AG08396 (cell line): Measurements from ENCODE around the gene KRTAP10-8.
"Not testable (repeated sequence)": the region's sequence is repeated elsewhere in the genome, so short reads cannot be mapped to it uniquely, and the experiment has no call there.

Source experiments
- DNase-seq: peaks from one replicate; pipeline ENCODE4 v3.0.0; 2012; ENCODE audit warnings: low spot score, mixed read lengths

The KRTAP10-8 gene

DNA sequence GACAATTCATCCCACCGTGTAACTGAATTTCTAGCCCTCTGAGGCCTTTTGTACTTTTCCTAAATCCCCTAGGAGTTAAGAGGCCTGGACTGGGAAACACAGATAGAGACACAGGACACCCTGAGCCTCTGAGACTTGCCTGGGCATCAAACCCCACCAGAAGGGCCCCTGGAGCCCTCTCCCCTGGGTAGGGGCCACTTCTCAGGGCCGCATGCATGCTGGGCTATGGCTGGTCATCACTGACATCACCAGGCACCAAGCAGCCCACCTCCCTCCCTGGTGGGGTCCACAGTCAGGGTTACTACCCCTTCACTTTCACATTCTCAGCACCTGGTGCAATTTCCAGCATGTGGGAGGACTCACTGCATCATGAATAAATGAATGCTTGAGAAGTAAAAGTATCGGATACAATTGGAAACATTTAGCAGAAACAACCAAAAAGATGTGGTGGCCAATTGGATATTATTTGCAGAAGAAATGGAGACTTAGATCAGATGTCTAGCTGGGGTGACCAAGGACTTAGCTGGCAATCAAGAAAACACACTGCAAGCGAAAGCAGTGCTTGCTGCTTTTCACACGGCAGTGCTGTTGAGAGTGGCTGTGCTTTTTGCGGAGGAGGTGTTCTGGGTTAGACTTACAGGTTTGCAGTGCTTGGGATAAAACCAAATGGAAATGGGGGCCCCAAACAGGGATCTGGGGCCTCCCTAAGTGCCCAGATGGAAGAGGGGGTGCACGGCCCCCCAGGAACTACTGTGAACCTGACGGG, 12.4 kb upstream of the KRTAP10-8 start:
- no peak for DNase-seq

DNA sequence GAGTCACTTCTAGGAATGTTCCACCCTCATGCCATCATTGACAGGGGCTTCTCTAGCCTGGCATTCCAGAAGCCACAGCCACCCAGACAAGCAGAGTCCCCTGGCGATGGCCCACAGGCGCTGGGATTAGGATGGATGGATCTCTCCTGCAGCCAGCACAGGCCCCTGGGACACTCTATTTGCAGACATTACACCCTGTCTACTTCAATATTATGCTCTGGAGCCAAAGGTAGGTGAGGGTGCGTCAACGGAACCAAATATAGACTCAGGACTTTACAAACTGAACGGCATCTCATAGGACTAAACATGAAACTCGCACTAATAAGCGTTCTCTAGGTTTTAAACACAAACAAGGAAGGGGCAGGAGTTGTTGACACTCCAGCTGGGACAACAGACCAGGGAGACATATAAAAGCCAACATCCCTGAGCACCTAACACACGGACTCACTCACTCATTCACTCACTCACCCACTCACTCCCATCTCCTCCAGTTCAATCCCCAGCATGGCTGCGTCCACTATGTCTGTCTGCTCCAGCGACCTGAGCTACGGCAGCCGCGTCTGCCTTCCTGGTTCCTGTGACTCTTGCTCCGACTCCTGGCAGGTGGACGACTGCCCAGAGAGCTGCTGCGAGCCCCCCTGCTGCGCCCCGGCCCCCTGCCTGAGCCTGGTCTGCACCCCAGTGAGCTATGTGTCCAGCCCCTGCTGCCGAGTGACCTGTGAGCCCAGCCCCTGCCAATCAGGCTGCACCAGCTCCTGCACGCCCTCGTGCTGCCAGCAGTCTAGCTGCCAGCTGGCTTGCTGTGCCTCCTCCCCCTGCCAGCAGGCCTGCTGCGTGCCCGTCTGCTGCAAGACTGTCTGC, 11.5 kb upstream of the KRTAP10-8 start, which contains the start of gene KRTAP10-7:
KRTAP10-7 (plus strand) TSS at position 480 of the 861 bp plus-strand sequence; CDS start at position 505, 25 bp downstream.
- DNase-seq: not testable (repeated sequence)

DNA sequence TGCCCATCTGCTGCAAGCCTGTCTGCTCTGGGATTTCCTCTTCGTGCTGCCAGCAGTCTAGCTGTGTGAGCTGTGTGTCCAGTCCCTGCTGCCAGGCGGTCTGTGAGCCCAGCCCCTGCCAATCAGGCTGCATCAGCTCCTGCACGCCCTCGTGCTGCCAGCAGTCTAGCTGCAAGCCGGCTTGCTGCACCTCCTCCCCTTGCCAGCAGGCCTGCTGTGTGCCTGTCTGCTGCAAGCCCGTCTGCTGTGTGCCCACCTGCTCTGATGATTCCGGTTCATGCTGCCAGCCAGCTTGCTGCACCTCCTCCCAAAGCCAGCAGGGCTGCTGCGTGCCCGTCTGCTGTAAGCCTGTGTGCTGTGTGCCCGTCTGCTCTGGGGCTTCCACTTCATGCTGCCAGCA, 10.8 kb upstream of the KRTAP10-8 start:
- DNase-seq: not testable (repeated sequence)

DNA sequence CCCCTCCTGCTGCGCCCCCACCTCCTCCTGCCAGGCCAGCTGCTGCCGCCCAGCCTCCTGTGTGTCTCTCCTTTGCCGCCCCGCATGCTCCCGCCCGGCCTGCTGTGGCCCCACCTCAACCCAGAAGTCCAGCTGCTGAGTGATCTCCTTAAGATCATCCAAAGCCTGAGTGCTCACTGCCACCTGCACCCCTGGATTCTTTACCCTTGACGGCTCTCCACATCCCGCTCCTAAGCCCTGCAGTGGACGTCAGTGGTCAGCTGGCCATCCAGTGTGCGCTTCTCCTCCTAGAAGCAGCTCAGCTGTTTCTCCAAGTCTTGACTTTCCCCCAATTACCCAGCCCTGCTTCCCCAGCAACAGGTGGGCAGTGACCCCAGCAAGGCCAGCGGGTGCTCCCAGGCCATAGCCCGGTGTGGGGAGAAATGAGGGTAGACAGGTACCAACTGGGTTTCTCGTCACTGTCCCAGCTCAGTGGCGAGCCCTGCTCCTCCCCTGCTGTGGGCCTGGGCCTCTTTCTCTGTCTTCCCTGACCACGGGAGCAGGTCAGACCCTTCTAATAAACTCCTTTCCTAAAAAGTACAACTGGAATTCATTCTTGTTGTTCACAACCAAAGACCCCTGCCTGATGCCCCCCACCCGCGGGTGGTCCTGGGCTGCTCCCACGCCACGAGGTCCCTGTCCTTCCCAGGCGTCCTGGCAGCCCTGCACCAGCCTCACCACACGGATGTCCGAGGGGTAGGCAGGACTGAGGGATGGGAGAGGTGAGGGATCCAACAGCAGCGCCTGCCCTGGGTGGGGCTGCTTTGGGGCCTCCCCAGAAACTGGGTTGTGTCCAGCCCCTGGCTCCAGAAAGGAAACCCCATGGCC, 10.1 kb upstream of the KRTAP10-8 start:
- no peak for DNase-seq

DNA sequence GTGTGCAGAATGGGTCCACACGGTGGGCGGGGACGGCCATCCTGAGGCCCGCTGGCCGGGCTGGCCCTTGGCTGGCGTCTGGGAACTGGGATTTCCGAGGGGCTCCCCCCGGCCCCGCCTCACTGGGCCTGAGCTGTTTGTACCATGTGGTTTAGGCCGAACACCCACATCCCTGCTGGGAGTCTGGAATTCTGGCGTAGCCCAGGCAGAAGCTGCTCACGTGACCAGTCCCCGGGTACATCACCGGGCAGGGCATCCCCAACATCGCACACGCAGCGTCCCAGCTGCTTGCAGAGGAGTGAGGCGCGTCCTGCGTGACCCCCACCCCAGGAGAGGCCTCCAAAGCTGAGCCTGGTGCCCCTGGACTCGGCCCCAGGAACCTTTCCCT, 9.4 kb upstream of the KRTAP10-8 start:
- DNase-seq: no peak

DNA sequence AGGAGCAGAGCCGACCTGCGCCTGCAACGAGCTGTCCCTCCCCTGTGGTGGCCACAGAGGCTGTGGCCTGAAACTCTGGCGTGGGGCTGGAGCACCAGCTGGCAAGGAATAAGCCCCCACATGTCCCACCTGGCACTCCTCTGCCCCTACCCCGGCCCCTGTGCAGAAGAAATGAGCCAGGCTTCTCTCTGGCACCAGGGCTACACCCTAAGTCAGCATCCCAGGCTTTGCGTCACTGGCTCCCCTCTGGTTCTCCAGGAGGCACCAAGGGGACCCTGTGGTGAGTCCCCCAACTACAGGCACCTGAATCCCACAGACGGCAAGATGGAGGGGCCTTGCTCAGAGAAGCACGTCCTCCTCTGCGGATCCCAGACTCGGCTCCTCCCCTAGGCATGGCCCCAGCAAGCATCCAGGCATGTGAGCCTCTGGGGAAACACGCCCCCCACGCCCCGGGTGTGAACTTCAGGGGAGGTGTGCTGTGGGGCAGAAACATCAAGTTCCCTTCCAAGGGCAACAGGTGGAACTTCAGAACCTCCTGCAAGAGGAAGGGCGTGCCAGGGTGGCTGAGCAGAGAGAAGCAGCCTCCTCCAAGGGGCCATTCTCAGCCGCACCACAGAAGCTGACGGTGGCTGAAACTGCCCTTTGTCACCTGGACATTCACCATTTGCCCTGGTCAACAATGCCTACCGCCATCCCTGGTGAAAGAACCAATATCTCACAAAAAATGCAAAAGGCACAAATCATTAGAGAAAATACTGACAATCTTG, 8.6 kb upstream of the KRTAP10-8 start:
- DNase-seq: no peak

DNA sequence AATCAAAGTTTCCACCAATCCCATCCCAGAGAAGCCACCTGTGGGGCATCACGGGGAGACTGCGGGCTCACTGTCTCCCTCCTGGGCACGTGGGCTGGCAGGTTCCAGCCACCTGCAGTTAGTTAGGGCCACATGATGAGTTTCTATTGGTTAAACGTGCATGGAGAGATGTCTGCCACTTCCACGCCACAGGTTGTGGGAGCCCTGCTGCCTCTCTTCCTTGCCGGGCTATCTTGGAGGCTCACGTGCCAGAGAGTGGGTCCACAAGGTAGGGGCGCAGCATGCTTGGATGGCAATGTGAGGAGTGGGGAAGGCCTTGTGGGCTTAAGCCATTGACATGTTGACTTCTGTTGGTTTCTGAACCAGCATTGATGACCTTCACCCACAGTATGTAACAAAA, 8.0 kb upstream of the KRTAP10-8 start:
- DNase-seq: no peak

DNA sequence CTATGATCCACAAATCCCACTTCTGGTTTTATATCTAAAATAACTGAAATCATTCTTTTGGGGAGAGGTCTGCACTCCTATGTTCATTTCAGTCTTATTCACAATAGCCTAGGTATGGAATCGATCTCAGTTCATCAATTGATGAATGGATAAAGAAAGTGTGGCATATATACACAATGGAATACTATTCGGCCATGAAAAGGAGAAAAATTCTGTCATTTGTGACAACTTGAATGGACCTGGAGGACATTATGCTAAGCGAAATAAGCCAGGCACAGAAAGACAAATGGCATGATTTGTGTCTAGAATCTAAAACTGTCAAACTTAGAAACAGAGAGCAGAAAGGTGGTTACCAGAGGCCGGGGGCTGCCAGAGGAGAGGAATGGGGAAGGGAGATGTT, 5.4 kb upstream of the KRTAP10-8 start:
- no peak for DNase-seq

DNA sequence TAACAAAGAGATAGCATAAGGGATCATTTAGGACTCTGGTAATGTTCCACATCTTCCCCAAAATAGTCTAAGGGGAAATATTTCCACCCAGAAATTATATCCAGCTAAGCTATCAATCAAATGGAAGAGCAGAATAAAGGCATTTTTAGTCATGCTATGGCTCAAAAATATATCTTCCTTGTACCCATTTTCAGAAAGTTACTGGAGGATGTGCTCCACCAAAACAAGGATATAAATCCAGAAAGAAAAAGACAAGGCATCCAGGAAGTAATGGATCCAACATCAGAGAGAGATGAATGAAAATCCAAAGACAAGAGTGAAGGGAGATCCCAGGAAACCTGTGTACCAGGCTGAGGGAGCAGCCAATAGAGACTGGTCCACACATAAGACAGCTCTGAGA, 2.7 kb upstream of the KRTAP10-8 start:
- DNase-seq: no peak

DNA sequence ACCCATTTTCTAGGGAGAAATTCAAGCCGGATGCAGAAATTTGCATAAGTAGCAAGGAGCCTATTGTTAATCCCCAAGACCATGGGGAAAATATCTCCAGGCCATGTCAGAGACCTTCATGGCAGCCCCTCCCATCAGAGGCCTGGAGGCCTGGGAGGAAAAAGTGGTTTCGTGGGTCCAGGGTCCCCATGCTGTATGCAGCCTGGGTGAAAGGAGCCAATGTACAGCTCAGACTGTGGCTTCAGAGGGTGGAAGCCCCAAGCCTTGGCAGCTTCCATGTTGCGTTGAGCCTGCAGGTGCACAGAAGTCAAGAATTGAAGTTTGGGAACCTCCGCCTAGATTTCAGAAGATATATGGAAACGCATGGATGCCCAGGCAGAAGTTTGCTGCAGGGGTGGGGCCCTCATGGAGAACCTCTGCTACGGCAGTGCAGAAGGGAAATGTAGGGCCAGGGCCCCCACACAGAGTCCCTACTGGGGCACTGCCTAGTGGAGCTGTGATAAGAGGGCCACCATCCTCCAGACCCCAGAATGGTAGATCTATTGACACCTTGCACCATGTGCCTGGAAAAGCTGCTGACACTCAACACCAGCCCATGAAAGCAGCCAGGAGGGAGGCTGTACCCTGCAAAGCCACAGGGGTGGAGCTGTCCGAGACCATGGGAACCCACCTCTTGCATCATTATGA, 1.6 kb upstream of the KRTAP10-8 start:
- DNase-seq: not testable (repeated sequence)

DNA sequence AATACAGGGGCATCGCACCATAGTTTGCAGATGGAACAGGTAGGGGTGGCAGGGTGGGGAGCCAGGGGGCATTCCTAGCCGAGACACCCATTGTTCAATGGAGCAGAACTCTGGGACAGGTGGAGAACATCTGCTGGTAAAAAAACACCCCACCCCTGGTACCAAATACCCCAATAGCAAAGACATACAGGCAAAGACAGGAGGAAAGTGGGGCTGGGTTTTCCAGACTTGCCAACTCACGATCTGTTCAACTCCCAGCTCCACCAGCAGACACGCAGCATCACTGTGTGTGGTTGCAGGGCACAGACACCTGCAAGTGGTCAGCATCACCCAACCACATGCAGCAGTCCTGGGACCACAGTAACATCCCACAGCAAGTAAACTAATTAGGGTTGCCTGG, 328 bp upstream of the KRTAP10-8 start:
- DNase-seq: no peak

DNA sequence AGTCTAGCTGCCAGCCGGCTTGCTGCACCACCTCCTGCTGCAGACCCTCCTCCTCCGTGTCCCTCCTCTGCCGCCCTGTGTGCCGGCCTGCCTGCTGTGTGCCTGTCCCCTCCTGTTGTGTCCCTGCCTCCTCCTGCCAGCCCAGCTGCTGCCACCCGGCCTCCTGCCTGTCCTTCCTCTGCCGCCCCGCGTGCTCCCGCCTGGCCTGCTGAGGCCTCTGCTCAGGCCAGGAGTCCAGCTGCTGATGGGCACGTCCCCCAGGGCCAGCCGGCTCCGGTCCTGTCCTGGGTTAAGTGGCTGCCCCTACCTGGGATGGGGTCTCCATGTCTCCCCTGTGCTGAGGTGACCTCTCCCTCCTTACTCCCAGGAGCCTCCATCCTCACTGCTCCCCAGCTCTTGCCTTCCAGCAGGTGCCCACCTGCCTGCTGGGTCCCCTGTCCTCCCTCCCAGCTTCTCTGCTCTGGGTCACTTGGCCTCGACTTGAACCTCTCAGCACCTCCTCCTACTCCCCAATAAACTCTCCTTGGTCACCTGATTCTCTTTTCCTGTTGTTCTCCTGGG, 870 bp downstream of the KRTAP10-8 start:
- no peak for DNase-seq

DNA sequence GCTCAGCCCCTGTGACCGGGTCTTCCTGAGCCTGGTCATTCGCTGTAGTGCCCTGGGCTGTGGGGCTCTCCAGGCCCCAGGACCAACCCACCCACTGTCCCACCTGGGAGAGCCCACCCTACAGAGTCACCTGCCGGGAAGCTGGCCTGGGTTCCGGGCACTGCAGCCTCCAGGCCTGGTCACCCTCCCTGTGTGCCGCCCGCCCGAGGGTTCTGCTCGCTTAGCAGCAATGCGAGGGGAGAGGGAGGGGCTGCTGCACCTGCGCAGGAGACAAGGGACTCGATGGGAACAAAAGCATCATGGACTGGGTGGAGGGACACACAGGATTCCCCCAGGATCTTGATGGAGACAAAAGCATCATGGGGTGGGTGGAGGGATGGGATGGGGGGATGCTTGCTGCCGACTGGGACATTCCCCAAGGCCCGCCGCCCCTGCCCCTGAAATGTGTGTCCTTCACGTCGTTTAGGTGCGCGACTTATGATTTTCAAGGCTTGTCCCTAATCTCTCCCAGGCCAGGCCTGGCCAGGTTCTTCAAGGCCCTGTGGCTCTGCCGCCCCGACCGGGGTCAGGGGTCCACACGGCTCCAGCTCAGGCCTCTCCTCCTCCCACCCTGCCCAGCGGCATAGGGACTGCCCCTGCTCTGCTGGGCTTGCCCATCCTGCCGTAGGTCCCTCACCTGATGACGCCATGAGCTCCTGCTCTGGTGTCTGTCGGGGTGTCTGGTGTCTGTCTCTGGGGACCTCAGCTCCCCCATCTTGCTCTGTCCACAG, 1.7 kb downstream of the KRTAP10-8 start:
- no peak for DNase-seq

DNA sequence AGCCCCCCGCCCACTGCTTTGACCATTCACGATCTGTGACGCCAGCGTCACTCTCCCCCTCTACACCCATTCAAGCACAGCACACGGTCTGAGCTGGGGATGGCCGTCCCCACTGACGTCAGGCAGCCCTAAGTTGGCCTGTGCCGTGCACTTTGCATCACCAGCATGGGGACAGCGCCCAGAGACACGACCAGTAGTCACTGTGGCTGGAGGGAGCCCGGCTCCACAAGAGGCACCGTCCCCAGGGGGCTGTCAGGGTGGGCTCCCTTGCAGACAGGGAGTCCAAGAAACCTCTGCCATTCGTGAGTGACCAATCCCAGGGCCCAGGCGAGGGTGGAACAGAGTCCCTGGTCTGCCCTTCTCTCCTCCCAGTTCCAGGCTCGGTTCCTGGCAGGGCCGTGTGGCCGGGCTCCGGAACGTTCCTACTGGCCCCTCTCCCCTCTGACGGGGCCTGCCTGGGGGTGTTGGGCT, 2.3 kb downstream of the KRTAP10-8 start:
- DNase-seq: no peak

DNA sequence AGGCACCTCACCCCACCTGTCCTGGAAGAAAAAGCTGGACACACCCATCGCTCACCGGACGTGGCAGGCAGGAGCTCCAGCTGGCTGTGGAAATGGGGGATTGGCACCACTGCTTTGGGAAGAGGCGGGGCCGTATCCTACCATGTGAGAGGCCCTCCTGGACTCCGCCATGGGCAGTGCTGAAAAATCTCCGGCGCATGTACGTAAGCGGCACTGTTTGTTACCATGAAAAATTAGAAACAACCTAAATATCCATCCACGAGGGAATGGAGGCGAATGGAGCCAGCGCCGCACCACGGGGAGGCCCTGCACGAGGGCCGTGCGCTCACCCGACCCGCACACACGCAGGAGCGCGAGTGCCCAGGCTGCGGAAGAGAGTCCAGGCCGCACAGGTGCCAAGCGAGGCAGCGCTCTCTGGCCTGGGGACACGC, 3.1 kb downstream of the KRTAP10-8 start:
- no peak for DNase-seq

DNA sequence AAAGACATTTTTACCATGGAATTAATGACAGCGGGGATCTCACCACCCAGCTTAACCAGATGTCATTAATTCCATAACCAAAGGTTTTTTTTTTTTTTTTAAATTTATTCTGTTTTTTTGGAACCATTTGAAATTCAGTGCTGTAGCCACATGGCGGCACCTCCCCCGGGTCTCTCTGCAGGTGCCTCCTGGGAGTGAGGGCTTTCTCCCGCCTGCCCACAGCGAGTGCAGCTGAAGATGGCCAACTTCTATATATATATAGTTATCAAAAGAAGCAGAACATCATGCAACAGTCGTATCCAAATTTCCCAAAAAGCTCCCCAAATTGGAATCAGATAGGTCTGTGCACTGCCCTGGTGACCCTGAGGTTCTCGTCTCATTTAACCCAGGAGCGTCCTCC, 3.6 kb downstream of the KRTAP10-8 start:
- DNase-seq: no peak

DNA sequence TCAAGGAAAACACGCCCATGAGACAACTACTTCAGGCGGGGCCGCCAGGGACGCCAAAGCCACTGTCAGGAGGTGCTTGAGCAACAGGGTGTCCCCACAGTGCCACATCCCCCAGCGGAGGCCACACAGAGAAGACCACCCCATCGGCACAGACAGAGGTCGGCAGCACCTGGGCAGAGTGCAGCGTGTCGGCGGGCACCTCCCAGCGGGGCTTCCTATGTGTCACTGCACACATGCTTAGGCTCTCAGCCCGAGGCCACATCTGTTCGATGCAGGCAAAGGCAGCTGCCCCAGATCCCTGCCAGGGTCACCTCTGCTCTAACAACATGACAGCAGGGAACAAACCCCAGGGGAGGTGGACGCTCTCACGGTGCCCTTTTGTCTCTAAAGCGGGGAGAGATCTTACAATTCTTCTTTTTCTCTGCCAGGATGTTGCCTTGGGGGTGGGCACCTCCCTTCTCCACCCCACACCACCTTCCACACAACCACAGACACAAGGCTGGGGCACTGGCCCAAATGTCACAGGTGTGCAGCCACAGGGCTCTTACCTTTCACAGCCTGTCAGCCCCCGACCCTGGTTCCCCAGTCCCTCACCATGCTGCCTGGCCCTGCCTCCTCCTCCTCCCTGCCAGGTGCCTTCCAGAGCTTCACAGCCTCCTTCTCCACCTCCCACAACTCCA, 4.2 kb downstream of the KRTAP10-8 start:
- DNase-seq: no peak

DNA sequence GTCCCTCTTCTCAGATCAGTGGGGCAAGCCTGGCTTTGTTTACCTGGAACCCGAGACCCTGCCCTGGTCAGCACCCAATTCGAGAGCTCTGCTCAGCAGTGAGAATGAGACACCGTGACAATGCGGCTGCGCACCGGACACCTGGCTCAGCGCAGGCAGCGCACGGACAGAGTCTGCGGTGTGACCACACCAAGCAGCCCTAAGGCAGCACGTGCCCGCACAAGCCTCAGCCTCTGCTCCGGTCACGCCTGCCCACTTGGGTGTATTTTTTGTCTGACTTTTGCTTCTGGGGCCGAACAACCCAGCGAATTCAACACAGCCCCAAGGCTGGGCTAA, 4.7 kb downstream of the KRTAP10-8 start:
- no peak for DNase-seq

DNA sequence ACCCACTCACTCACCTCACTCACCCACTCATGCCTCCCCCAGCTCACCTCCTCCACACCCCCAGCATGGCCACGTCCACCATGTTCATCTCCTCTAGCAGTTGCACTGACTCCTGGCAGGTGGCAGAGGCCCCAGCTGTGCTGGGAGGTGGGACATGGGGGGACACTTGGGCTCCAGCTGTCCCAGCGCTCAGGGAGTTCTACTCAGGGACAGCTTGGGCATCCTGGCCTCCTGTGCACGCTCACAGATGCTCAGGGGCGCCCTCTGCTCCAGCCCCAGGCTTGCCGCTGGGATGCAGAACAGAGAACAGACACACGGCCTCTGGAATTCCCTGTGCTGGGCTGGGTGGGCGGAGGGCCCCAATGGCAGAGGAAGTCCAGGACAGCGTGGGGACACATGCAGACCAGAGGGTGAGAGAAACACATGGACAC, 5.2 kb downstream of the KRTAP10-8 start:
- no peak for DNase-seq
